Activated T-helper 1 cell treated with anti-CD3 and anti-CD28 coated beads, Interleukin-2, amount 50 U/mL, for 16 hours (primary cell): ENCODE data around the gene RAB23.

ENCODE experiments used
- DNase-seq, 2 donors: peaks; one replicate each; pipeline ENCODE4 v3.0.0-alpha.2; 2020; ENCODE audit warnings: low read depth in 1 of 2, low spot score in 1 of 2

RAB23 gene

DNA sequence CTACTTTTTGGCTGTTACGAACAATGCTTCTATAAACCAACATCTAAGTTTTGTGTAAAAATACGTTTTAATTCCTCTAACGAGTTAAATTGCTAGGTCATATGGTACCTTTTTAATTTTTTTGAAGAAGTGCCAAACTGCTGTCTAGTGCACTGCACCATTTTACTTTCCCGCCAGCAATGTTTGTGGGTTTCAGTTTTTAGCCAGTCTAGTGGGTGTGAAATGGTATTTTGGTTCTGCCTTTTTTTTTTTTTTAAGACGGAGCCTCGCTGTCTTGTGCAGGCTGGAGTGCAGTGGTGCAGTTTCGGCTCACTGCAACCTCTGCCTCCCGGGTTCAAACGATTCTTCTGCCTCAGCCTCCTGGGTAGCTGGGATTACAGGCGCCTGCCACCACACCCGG lies 84.1 kb downstream of the RAB23 start:
- DNase-seq: no peak

DNA sequence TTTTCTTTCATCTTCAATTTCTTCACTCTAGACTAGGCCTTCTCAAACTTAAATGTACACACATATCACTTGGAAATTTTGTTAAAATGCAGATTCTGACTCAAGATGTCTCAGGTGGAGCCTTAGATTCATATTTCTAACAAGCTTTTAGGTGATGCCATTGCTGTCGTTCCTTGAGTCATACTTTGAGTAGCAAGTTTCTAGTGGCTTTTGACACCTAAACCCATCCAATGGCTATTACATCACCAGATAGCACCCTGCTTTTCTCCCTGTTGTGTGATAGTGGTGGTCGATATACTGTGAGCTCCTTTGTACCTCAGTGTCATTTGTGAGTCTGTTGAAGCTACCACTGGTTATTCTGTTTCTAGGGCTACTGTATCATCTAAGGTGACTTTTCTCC lies 84.8 kb downstream of the RAB23 start:
- no peak for DNase-seq
